ENCODE measurements around the gene JDP2.

Gene JDP2

DNA sequence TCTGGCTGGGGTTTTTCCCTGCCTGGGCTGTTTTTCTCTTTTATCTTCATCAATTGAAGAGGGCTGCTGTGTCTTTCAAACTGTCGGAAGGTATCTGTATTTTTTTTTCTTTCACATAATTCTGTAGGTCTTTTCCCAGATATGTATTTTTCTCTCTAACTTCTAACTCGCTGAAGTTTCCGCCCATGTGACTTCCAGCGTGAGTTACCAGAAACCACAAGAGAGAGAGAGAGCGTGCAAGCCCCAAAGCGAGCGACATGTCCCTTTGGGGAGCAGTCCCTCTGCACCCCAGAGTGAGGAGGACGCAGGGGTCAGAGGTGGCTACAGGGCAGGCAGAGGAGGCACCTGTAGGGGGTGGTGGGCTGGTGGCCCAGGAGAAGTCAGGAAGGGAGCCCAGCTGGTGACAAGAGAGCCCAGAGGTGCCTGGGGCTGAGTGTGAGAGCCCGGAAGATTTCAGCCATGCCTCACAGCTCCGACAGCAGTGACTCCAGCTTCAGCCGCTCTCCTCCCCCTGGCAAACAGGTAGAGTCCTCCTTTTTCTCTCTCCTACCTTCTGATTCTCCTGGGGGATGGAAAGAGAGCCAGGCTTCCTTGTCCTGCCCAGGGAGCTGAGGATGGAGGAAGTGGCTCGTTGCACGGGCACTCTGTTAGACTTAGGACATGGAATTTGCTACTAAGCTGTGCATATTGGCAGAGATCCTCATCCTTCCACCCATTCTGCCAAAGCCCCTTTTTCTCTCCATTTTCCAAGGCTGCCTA lies 94.6 kb downstream of the JDP2 start, which contains the start of gene BATF:
BATF (plus strand) TSS at position 246 of the 759 bp plus-strand sequence; CDS start at position 460, 214 bp downstream.
- TF ChIP-seq GATA3 (IDR thresholded peaks at IDR 0.05; ENCODE audit: low read depth, low read length) (no peak), GATA2 (IDR thresholded peaks at IDR 0.05; ENCODE audit: low read depth, low read length) (no peak)

DNA sequence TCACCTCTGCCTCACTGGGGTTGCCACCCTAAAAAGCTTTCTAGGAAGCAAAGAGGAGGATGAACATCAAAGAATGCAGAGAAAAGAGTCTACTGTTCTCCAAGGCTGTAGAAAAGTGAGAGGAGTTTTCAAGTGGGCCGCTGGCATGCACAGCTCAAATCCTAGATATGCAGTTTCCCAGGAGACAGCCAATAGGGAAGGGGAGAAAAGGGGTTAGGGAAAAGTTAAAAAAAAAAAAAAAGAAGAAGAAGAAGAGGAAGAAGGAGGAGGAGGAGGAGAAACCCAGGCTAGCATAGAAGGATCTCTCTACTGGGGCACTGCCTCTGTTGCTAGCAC lies 95.1 kb downstream of the JDP2 start:
- TF ChIP-seq GATA2 (IDR thresholded peaks at IDR 0.05; ENCODE audit: low read depth, low read length) = no peak
- no peak for TF ChIP-seq GATA3 (IDR thresholded peaks at IDR 0.05; ENCODE audit: low read depth, low read length)
